Memory B cell (primary cell): ENCODE measurements around the gene POLR2A.

Experiments
- ATAC-seq: fragments of 150-1000 bp; cut with Tn5 transposase; 2 replicates; pipeline ENCODE4 v1.10.0; 2021; ENCODE audit warnings: low read depth, mild to moderate bottlenecking, moderate library complexity
- DNase-seq, 2 donors: peaks; one replicate each; pipeline ENCODE4 v3.0.0; 2022; ENCODE audit warnings: low spot score in 2 of 2
- H3K27ac Mint-ChIP-seq: one replicate; pipeline ENCODE4 v1.8.0; 2022; ENCODE audit warnings: mild to moderate bottlenecking, moderate library complexity, mixed read lengths
- H3K27me3 Mint-ChIP-seq: one replicate; pipeline ENCODE4 v1.8.0; 2022; ENCODE audit warnings: mixed read lengths
- H3K36me3 Mint-ChIP-seq: one replicate; pipeline ENCODE4 v1.8.0; 2022; ENCODE audit warnings: mild to moderate bottlenecking, mixed read lengths
- H3K4me1 Mint-ChIP-seq: one replicate; pipeline ENCODE4 v1.8.0; 2022; ENCODE audit warnings: mixed read lengths
- H3K4me3 Mint-ChIP-seq: one replicate; pipeline ENCODE4 v1.8.0; 2022; ENCODE audit warnings: mild to moderate bottlenecking, moderate library complexity, mixed read lengths
- H3K9me3 Mint-ChIP-seq: one replicate; pipeline ENCODE4 v1.8.0; 2022; ENCODE audit warnings: mixed read lengths

The POLR2A gene

DNA sequence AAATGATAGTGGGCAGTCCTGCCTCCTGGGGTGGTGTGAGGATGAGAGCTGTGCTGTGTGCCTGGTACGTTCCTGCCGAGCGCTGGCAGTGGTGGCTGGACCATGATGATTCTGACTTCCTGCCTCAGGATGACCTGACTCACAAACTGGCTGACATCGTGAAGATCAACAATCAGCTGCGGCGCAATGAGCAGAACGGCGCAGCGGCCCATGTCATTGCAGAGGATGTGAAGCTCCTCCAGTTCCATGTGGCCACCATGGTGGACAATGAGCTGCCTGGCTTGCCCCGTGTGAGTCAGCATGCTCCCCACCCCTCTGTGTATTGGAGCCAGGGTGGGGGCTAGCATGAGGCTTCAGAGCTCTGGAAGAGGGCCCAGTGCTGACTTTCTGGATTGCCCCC is 13.1 kb downstream of the POLR2A start:
- H3K27ac Mint-ChIP-seq = peak overlapping the region; percentile 41

DNA sequence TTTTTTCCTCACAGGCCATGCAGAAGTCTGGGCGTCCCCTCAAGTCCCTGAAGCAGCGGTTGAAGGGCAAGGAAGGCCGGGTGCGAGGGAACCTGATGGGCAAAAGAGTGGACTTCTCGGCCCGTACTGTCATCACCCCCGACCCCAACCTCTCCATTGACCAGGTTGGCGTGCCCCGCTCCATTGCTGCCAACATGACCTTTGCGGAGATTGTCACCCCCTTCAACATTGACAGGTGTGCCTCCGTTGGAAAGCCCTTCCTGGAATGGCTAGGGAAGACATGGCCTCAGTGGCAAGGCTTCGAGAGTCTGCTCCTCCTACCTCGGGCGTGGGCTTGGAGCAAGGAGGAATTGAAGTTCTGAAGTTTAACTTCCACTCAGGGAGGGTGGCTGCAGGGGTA is 13.5 kb downstream of the POLR2A start:
- H3K36me3 Mint-ChIP-seq = peaks cover 42% of the 10 kb centered on the region
- no peak overlapping the region for H3K4me3 Mint-ChIP-seq
- H3K9me3 Mint-ChIP-seq = no peaks in the 10 kb centered on the region
- no peak for ATAC-seq
- peak overlapping the region; percentile 41 for H3K27ac Mint-ChIP-seq
- no peaks in the 10 kb centered on the region for H3K27me3 Mint-ChIP-seq
- DNase-seq = no peak
- H3K4me1 Mint-ChIP-seq = peaks cover 14% of the 10 kb centered on the region

More for the DNA sequence above, 13.1 kb downstream of the POLR2A start:
- peaks cover 38% of the 10 kb centered on the region for H3K36me3 Mint-ChIP-seq
- ATAC-seq (no peak), DNase-seq (no peak)
- no peak overlapping the region for H3K4me3 Mint-ChIP-seq
- peaks cover 14% of the 10 kb centered on the region for H3K4me1 Mint-ChIP-seq
- no peaks in the 10 kb centered on the region for H3K9me3 Mint-ChIP-seq
- H3K27me3 Mint-ChIP-seq = no peaks in the 10 kb centered on the region

DNA sequence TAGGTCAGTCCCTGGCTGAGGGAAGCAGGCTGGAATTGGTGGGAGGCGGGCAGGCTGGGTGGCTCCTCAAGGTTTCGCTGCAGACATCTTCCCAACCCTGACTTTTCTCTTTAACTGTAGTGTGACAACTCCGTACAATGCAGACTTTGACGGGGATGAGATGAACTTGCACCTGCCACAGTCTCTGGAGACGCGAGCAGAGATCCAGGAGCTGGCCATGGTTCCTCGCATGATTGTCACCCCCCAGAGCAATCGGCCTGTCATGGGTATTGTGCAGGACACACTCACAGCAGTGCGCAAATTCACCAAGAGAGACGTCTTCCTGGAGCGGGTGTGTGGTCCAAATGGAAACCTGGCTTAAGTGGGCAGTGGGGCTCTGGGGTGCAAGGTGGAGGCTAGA is 15.0 kb downstream of the POLR2A start:
- no peaks in the 10 kb centered on the region for H3K27me3 Mint-ChIP-seq
- peaks cover 46% of the 10 kb centered on the region for H3K36me3 Mint-ChIP-seq
- peak overlapping the region; percentile 31 for H3K27ac Mint-ChIP-seq
- H3K4me3 Mint-ChIP-seq = no peak overlapping the region
- no peak for DNase-seq
- peaks cover under 1% of the 10 kb centered on the region for H3K4me1 Mint-ChIP-seq
- no peaks in the 10 kb centered on the region for H3K9me3 Mint-ChIP-seq
- no peak for ATAC-seq

DNA sequence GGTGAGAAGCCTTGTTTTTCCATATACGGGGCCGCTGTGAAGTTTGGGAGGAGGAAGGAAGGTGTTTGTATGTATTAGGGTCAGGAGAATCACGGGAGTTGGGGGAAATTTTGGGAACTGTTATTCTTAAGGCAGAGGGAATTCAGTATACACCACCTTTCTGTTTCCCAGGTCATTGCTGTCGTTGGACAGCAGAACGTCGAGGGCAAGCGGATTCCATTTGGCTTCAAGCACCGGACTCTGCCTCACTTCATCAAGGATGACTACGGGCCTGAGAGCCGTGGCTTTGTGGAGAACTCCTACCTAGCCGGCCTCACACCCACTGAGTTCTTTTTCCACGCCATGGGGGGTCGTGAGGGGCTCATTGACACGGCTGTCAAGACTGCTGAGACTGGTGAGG is 17.6 kb downstream of the POLR2A start:
- Mint-ChIP-seq H3K27ac (no peak overlapping the region), H3K27me3 (no peaks in the 10 kb centered on the region), H3K4me3 (no peak overlapping the region), H3K9me3 (no peaks in the 10 kb centered on the region), H3K36me3 (peaks cover 48% of the 10 kb centered on the region), H3K4me1 (no peaks in the 10 kb centered on the region)
- ATAC-seq = no peak
- no peak for DNase-seq

DNA sequence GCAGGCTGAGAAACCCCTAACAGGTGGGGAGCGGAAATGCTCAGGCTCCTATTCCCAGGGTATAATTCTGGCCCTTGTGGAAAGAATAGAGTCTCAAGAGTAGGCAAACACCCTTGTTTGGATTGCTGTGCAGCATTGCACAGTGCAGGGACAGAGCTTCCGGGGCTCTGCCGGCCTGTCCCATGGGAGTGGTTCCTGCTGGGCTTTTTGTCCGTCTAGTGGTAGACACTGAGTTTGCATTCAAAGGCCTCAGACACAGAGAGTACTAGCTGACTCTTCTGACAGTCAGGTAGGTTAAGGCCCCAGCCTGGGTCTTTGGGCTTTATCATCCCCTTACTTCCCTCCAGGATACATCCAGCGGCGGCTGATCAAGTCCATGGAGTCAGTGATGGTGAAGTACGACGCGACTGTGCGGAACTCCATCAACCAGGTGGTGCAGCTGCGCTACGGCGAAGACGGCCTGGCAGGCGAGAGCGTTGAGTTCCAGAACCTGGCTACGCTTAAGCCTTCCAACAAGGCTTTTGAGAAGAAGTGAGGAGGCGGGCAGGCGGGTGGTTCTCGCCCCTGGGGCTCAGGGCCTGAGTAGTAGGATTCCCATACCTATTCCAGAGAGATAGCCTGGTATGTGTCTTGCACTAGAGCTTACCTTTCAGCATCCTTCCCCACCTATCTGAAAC is 18.1 kb downstream of the POLR2A start:
- Mint-ChIP-seq H3K27me3 (no peaks in the 10 kb centered on the region), H3K36me3 (peaks cover 44% of the 10 kb centered on the region)

DNA sequence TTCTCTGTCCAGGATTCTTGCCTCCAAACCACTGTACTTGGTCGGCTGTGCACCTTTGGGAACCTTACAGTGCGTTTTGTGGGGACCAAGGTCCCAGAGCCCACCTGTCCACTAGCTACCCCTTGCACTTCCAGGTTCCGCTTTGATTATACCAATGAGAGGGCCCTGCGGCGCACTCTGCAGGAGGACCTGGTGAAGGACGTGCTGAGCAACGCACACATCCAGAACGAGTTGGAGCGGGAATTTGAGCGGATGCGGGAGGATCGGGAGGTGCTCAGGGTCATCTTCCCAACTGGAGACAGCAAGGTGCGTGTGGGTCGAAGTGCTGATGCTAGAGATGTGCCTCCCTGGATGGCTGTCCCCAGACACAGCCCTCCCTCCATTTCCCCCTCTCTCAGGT is 18.8 kb downstream of the POLR2A start:
- Mint-ChIP-seq H3K27ac (no peak overlapping the region), H3K9me3 (no peaks in the 10 kb centered on the region), H3K27me3 (no peaks in the 10 kb centered on the region), H3K4me3 (no peak overlapping the region), H3K4me1 (no peaks in the 10 kb centered on the region), H3K36me3 (peaks cover 44% of the 10 kb centered on the region)
- ATAC-seq = no peak
- DNase-seq = no peak

More for the DNA sequence above, 18.1 kb downstream of the POLR2A start:
- Mint-ChIP-seq H3K27ac (no peak overlapping the region), H3K4me1 (no peaks in the 10 kb centered on the region), H3K9me3 (no peaks in the 10 kb centered on the region), H3K4me3 (no peak overlapping the region)
- ATAC-seq (no peak), DNase-seq (no peak)

DNA sequence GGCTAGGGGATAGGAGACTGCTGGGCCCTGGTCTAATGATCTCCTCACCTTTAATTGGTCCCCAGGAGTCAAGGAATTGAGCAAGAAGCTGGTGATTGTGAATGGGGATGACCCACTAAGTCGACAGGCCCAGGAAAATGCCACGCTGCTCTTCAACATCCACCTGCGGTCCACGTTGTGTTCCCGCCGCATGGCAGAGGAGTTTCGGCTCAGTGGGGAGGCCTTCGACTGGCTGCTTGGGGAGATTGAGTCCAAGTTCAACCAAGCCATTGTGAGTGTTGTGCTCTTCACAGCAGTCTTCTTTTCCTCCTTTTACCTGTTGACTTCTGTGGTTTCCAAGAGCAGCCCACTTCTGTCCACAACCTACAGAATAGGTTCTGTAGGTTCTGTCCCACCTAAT is 19.4 kb downstream of the POLR2A start:
- ATAC-seq (no peak), DNase-seq (no peak)
- no peaks in the 10 kb centered on the region for H3K4me1 Mint-ChIP-seq
- no peaks in the 10 kb centered on the region for H3K9me3 Mint-ChIP-seq
- H3K36me3 Mint-ChIP-seq = peaks cover 48% of the 10 kb centered on the region
- H3K4me3 Mint-ChIP-seq = no peak overlapping the region
- H3K27me3 Mint-ChIP-seq = no peaks in the 10 kb centered on the region
- no peak overlapping the region for H3K27ac Mint-ChIP-seq

DNA sequence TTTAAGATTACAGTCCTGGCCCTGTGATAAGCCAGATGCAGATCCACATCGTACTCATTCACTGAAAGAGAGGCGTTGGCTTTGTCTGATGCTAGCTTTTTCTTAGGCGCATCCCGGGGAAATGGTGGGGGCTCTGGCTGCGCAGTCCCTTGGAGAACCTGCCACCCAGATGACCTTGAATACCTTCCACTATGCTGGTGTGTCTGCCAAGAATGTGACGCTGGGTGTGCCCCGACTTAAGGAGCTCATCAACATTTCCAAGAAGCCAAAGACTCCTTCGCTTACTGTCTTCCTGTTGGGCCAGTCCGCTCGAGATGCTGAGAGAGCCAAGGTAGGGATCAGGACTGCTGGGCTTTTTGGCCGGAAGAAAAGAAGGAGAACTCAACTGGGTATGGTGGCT is 24.0 kb downstream of the POLR2A start:
- ATAC-seq (no peak), DNase-seq (no peak)
- Mint-ChIP-seq H3K9me3 (no peaks in the 10 kb centered on the region), H3K36me3 (peaks cover 49% of the 10 kb centered on the region), H3K27ac (no peak overlapping the region), H3K27me3 (no peaks in the 10 kb centered on the region), H3K4me1 (no peaks in the 10 kb centered on the region), H3K4me3 (no peak overlapping the region)

DNA sequence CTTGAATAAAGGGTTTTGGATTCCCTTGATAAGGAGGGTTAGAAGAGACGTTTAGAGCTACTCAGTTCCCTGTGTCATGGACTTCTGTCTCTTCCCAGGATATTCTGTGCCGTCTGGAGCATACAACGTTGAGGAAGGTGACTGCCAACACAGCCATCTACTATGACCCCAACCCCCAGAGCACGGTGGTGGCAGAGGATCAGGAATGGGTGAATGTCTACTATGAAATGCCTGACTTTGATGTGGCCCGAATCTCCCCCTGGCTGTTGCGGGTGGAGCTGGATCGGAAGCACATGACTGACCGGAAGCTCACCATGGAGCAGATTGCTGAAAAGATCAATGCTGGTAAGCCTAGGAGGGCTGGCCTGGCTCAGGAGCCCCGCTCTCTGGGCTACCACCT is 24.7 kb downstream of the POLR2A start:
- no peak for ATAC-seq
- DNase-seq = no peak
- Mint-ChIP-seq H3K27ac (no peak overlapping the region), H3K9me3 (no peaks in the 10 kb centered on the region), H3K36me3 (peaks cover 49% of the 10 kb centered on the region), H3K4me3 (no peak overlapping the region), H3K4me1 (no peaks in the 10 kb centered on the region), H3K27me3 (no peaks in the 10 kb centered on the region)

DNA sequence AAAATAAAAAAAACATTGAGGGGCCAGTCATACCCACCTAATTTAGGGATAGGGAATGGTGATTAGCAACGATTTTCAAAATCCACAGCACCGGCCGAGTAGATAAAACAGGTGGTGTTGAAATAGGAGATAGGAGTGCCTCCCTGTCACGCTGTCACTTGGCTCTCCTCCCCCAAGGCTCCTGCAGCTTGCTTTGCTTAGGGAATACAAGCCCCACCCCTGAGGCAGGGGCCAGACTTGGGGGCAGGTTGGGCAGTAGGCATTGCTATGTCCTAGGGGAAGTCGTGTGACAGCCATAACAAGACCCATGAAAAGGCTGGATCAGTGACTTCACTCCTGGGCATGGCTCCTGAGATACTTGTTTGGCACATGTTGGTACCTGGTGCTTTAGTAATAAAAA is 25.8 kb downstream of the POLR2A start:
- H3K27me3 Mint-ChIP-seq = no peaks in the 10 kb centered on the region
- H3K4me1 Mint-ChIP-seq = no peaks in the 10 kb centered on the region
- H3K36me3 Mint-ChIP-seq = peaks cover 46% of the 10 kb centered on the region
- DNase-seq (no peak), ATAC-seq (no peak)
- no peaks in the 10 kb centered on the region for H3K9me3 Mint-ChIP-seq
- H3K27ac Mint-ChIP-seq = no peak overlapping the region
- no peak overlapping the region for H3K4me3 Mint-ChIP-seq

DNA sequence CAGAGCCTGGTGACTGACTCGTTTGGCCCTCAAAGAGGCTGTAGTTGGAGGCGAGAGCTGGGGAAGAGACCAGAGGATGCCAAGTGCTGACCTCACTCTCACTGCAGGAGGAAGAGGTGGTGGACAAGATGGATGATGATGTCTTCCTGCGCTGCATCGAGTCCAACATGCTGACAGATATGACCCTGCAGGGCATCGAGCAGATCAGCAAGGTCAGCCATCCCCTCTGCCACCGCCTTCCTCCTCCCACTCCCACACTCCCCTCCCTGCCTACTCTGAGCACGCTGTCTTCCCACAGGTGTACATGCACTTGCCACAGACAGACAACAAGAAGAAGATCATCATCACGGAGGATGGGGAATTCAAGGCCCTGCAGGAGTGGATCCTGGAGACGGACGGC is 26.9 kb downstream of the POLR2A start:
- no peaks in the 10 kb centered on the region for H3K27me3 Mint-ChIP-seq
- ATAC-seq = no peak
- no peaks in the 10 kb centered on the region for H3K4me1 Mint-ChIP-seq
- peak overlapping the region; percentile 79 for H3K27ac Mint-ChIP-seq
- H3K36me3 Mint-ChIP-seq = peaks cover 44% of the 10 kb centered on the region
- H3K9me3 Mint-ChIP-seq = no peaks in the 10 kb centered on the region
- DNase-seq = no peak
- H3K4me3 Mint-ChIP-seq = no peak overlapping the region

DNA sequence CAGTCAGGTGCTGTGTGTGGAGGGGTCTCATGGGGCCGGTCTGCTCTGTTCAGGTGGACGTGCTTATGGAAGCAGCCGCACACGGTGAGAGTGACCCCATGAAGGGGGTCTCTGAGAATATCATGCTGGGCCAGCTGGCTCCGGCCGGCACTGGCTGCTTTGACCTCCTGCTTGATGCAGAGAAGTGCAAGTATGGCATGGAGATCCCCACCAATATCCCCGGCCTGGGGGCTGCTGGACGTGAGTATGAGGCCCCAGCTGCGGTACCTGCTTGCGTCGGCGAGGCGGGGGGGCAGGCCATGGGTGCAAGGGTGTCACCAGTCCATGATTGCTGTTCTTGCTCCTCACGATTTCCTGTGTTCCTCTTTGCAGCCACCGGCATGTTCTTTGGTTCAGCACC is 27.9 kb downstream of the POLR2A start:
- Mint-ChIP-seq H3K27me3 (no peaks in the 10 kb centered on the region), H3K27ac (no peak overlapping the region), H3K9me3 (no peaks in the 10 kb centered on the region), H3K4me3 (no peak overlapping the region), H3K4me1 (no peaks in the 10 kb centered on the region), H3K36me3 (peaks cover 38% of the 10 kb centered on the region)
- ATAC-seq = no peak
- DNase-seq = no peak

DNA sequence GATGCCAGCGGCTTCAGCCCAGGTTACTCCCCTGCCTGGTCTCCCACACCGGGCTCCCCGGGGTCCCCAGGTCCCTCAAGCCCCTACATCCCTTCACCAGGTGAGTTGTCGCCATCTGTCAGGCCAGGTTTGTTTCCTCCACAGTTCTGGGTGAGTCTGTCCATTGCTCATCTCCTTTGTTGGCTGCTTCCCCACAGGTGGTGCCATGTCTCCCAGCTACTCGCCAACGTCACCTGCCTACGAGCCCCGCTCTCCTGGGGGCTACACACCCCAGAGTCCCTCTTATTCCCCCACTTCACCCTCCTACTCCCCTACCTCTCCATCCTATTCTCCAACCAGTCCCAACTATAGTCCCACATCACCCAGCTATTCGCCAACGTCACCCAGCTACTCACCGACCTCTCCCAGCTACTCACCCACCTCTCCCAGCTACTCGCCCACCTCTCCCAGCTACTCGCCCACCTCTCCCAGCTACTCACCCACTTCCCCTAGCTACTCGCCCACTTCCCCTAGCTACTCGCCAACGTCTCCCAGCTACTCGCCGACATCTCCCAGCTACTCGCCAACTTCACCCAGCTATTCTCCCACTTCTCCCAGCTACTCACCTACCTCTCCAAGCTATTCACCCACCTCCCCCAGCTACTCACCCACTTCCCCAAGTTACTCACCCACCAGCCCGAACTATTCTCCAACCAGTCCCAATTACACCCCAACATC is 28.8 kb downstream of the POLR2A start:
- no peaks in the 10 kb centered on the region for H3K27me3 Mint-ChIP-seq
- no peaks in the 10 kb centered on the region for H3K9me3 Mint-ChIP-seq
- ATAC-seq = no peak
- H3K4me3 Mint-ChIP-seq = no peak overlapping the region
- H3K4me1 Mint-ChIP-seq = no peaks in the 10 kb centered on the region
- no peak for DNase-seq
- peak overlapping the region; percentile 64 for H3K27ac Mint-ChIP-seq
- peaks cover 38% of the 10 kb centered on the region for H3K36me3 Mint-ChIP-seq

DNA sequence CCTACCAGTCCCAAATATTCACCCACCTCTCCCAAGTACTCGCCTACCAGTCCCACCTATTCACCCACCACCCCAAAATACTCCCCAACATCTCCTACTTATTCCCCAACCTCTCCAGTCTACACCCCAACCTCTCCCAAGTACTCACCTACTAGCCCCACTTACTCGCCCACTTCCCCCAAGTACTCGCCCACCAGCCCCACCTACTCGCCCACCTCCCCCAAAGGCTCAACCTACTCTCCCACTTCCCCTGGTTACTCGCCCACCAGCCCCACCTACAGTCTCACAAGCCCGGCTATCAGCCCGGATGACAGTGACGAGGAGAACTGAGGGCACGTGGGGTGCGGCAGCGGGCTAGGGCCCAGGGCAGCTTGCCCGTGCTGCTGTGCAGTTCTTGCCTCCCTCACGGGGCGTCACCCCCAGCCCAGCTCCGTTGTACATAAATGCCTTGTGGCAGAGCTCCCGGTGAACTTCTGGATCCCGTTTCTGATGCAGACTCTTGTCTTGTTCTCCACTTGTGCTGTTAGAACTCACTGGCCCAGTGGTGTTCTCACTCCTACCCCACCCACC is 29.8 kb downstream of the POLR2A start:
- Mint-ChIP-seq H3K4me1 (no peaks in the 10 kb centered on the region), H3K36me3 (peaks cover 30% of the 10 kb centered on the region), H3K9me3 (no peaks in the 10 kb centered on the region), H3K27me3 (no peaks in the 10 kb centered on the region), H3K27ac (peak overlapping the region; percentile 64), H3K4me3 (no peak overlapping the region)
- ATAC-seq (no peak), DNase-seq (no peak)
